ENCODE results near the gene ASTL.
"Not testable (repeated sequence)": the region's sequence is repeated elsewhere in the genome, so short reads cannot be mapped to it uniquely, and the experiment has no call there.

The ASTL gene

GRCh38 chr2:96138179-96139145 lies at the start of gene ASTL:
ASTL (minus strand) TSS chr2:96138502; CDS start chr2:96138436, 66 bp downstream.
- DNase-seq, result no peak

- no peak for DNase-seq
These were observed 48.3 kb upstream of the ASTL start for GRCh38 chr2:96186562-96186961.

- no peak for DNase-seq
These were observed 47.2 kb upstream of the ASTL start for GRCh38 chr2:96185516-96185915.

GRCh38 chr2:96184989-96185388 lies 46.7 kb upstream of the ASTL start:
- no peak for DNase-seq

- DNase-seq, result no peak
These were observed 45.9 kb upstream of the ASTL start for GRCh38 chr2:96184188-96184587.

- DNase-seq, result no peak
These were observed 43.2 kb upstream of the ASTL start for GRCh38 chr2:96181529-96181928.

GRCh38 chr2:96180521-96180920 lies 42.2 kb upstream of the ASTL start:
- DNase-seq, result no peak

GRCh38 chr2:96180002-96180401 lies 41.7 kb upstream of the ASTL start:
- no peak for DNase-seq

- no peak for DNase-seq
These were observed 38.4 kb upstream of the ASTL start for GRCh38 chr2:96176661-96177060.

- DNase-seq, result no peak
These were observed 37.6 kb upstream of the ASTL start for GRCh38 chr2:96175951-96176350.

- peak; percentile 90 for DNase-seq
These were observed 36.2 kb upstream of the ASTL start for GRCh38 chr2:96174251-96175144.

- DNase-seq, result no peak
These were observed 33.5 kb upstream of the ASTL start for GRCh38 chr2:96171831-96172230.

- no peak for DNase-seq
These were observed 32.3 kb upstream of the ASTL start for GRCh38 chr2:96170626-96171025.

- no peak for DNase-seq
These were observed 31.7 kb upstream of the ASTL start for GRCh38 chr2:96169868-96170507.

GRCh38 chr2:96167407-96168013 lies 29.2 kb upstream of the ASTL start:
- no peak for DNase-seq

GRCh38 chr2:96164459-96165184 lies 26.3 kb upstream of the ASTL start:
- no peak for DNase-seq

GRCh38 chr2:96163768-96164429 lies 25.6 kb upstream of the ASTL start:
- DNase-seq, result no peak

GRCh38 chr2:96163415-96163767 lies 25.1 kb upstream of the ASTL start:
- no peak for DNase-seq

- no peak for DNase-seq
These were observed 23.6 kb upstream of the ASTL start for GRCh38 chr2:96161898-96162297.

- DNase-seq, result not testable (repeated sequence)
These were observed 22.1 kb upstream of the ASTL start for GRCh38 chr2:96160366-96160765.

- DNase-seq, result no peak
These were observed 21.0 kb upstream of the ASTL start for GRCh38 chr2:96159084-96159830.

All from DMS 273 treated with DMSO at 0.1 percent for 48 hours (cell line).